H9 (cell line): ENCODE measurements around the gene GSE1. TPM values are rescaled to one million over a fixed set of nuclear protein-coding genes. Genes with fewer than 3 reads are reported as not detected.
A peak's percentile ranks its signal among the peaks of the same experiment; 100 is the strongest.

Experiments
- DNase-seq: peaks from one replicate; pipeline ENCODE4 v3.0.0-alpha.2; 2017
- H2AFZ ChIP-seq: one replicate; pipeline ENCODE4 v1.6.1; 2013; ENCODE audit warnings: mild to moderate bottlenecking, low read length, control low read depth, moderate library complexity
- H2AK5ac ChIP-seq: 2 replicates; pipeline ENCODE4 v1.6.1; 2013; ENCODE audit warnings: low read length, control low read depth, mixed read lengths; ENCODE audit not compliant: insufficient read length
- H2BK120ac ChIP-seq: one replicate; pipeline ENCODE4 v1.6.1; 2013; ENCODE audit warnings: low read depth, mild to moderate bottlenecking, low read length, control low read depth, inconsistent platforms; ENCODE audit not compliant: poor library complexity, severe bottlenecking
- H2BK12ac ChIP-seq: 2 replicates; pipeline ENCODE4 v1.6.1; 2013; ENCODE audit warnings: low read length, control low read depth, mixed read lengths, low read depth; ENCODE audit not compliant: insufficient read length
- H2BK15ac ChIP-seq: 2 replicates; pipeline ENCODE4 v1.6.1; 2013; ENCODE audit warnings: low read depth, low read length, control low read depth
- H2BK20ac ChIP-seq: one replicate; pipeline ENCODE4 v1.6.1; 2013; ENCODE audit warnings: low read depth, mild to moderate bottlenecking, low read length, control low read depth, inconsistent platforms; ENCODE audit not compliant: poor library complexity, severe bottlenecking
- H2BK5ac ChIP-seq: 2 replicates; pipeline ENCODE4 v1.6.1; 2013; ENCODE audit warnings: low read length, control low read depth, mixed read lengths; ENCODE audit not compliant: insufficient read length
- H3K14ac ChIP-seq: 2 replicates; pipeline ENCODE4 v1.6.1; 2013; ENCODE audit warnings: low read length, control low read depth; ENCODE audit not compliant: insufficient read depth
- H3K18ac ChIP-seq: 2 replicates; pipeline ENCODE4 v1.6.1; 2013; ENCODE audit warnings: low read depth, mild to moderate bottlenecking, mixed read lengths, low read length, control low read depth; ENCODE audit not compliant: insufficient read length
- H3K23ac ChIP-seq: 2 replicates; pipeline ENCODE4 v1.6.1; 2013; ENCODE audit warnings: low read length, control low read depth, mixed read lengths, low read depth; ENCODE audit not compliant: insufficient read length
- H3K23me2 ChIP-seq: 2 replicates; pipeline ENCODE4 v1.6.1; 2013; ENCODE audit warnings: low read depth, mild to moderate bottlenecking, mixed read lengths, low read length, control low read depth; ENCODE audit not compliant: insufficient read length, poor library complexity, severe bottlenecking
- H3K27ac ChIP-seq: 2 replicates; pipeline ENCODE4 v1.5.1; 2013; ENCODE audit warnings: low read length, control low read depth, mixed read lengths, low read depth; ENCODE audit not compliant: insufficient read length
- H3K27me3 ChIP-seq: 2 replicates; pipeline ENCODE4 v1.6.1; 2013; ENCODE audit warnings: low read length, control low read depth, inconsistent platforms; ENCODE audit not compliant: insufficient read depth
- H3K4ac ChIP-seq: 2 replicates; pipeline ENCODE4 v1.6.1; 2013; ENCODE audit warnings: low read depth, mild to moderate bottlenecking, control low read depth, inconsistent platforms, low read length, moderate library complexity
- H3K4me1 ChIP-seq: 2 replicates; pipeline ENCODE4 v1.6.1; 2013; ENCODE audit warnings: low read length, control low read depth, inconsistent platforms; ENCODE audit not compliant: insufficient read depth
- H3K4me2 ChIP-seq: 2 replicates; pipeline ENCODE4 v1.6.1; 2013; ENCODE audit warnings: low read length, control low read depth, mixed read lengths; ENCODE audit not compliant: insufficient read length, insufficient read depth
- H3K56ac ChIP-seq: 2 replicates; pipeline ENCODE4 v1.6.1; 2013; ENCODE audit warnings: low read depth, mild to moderate bottlenecking, mixed read lengths, low read length, control low read depth; ENCODE audit not compliant: insufficient read length
- H3K79me1 ChIP-seq: 2 replicates; pipeline ENCODE4 v1.6.1; 2013; ENCODE audit warnings: low read depth, mild to moderate bottlenecking, moderate library complexity, low read length, control low read depth, inconsistent platforms; ENCODE audit not compliant: insufficient read depth, poor library complexity, severe bottlenecking
- H3K79me2 ChIP-seq: 2 replicates; pipeline ENCODE4 v1.6.1; 2013; ENCODE audit warnings: low read length, control low read depth, inconsistent platforms; ENCODE audit not compliant: insufficient read depth
- H3K9ac ChIP-seq: 2 replicates; pipeline ENCODE4 v1.6.1; 2013; ENCODE audit warnings: low read length, control low read depth, mixed read lengths; ENCODE audit not compliant: insufficient read length; ENCODE audit errors: extremely low read depth
- H3K9me3 ChIP-seq: one replicate; pipeline ENCODE4 v1.6.1; 2013; ENCODE audit warnings: low read depth, low read length, inconsistent platforms; ENCODE audit not compliant: control insufficient read depth
- H3T11ph ChIP-seq: one replicate; pipeline ENCODE4 v1.6.1; 2013; ENCODE audit warnings: mild to moderate bottlenecking, low read length, control low read depth, inconsistent platforms
- H4K20me1 ChIP-seq: one replicate; pipeline ENCODE4 v1.6.1; 2013; ENCODE audit not compliant: control insufficient read depth, insufficient read length, insufficient read depth
- H4K5ac ChIP-seq: 2 replicates; pipeline ENCODE4 v1.6.1; 2013; ENCODE audit warnings: low read depth, mild to moderate bottlenecking, mixed read lengths, low read length, control low read depth; ENCODE audit not compliant: insufficient read length
- H4K8ac ChIP-seq: replicated peaks from 2 replicates; pipeline ENCODE4 v1.6.1; 2013; ENCODE audit warnings: low read length, control low read depth, mixed read lengths, low read depth; ENCODE audit not compliant: insufficient read length
- H4K91ac ChIP-seq: 2 replicates; pipeline ENCODE4 v1.6.1; 2013; ENCODE audit warnings: low read depth, mild to moderate bottlenecking, moderate library complexity, mixed read lengths, low read length, control low read depth; ENCODE audit not compliant: insufficient read length
- H3K27ac Mint-ChIP-seq, 3 experiments: 2 replicates in 2 of 3; 3 replicates in 1 of 3; pipeline ENCODE4 v1.8.0; 2020 to 2021; ENCODE audit warnings: mixed read lengths in 3 of 3, mild to moderate bottlenecking in 1 of 3, moderate library complexity in 1 of 3
- H3K27me3 Mint-ChIP-seq: 2 replicates; pipeline ENCODE4 v1.8.0; 2021; ENCODE audit warnings: low read depth, mild to moderate bottlenecking, moderate library complexity, mixed read lengths
- H3K36me3 Mint-ChIP-seq, 3 experiments: 2 replicates in 2 of 3; 3 replicates in 1 of 3; pipeline ENCODE4 v1.8.0; 2020 to 2021; ENCODE audit warnings: low read depth in 3 of 3, mixed read lengths in 3 of 3; ENCODE audit not compliant: insufficient read depth in 1 of 3
- H3K4me1 Mint-ChIP-seq, 2 experiments: 2 replicates each; pipeline ENCODE4 v1.8.0; 2020; ENCODE audit warnings: mixed read lengths in 2 of 2
- H3K4me3 Mint-ChIP-seq, 2 experiments: 2 replicates in 1 of 2; 3 replicates in 1 of 2; pipeline ENCODE4 v1.8.0; 2020 to 2021; ENCODE audit warnings: mild to moderate bottlenecking in 2 of 2, mixed read lengths in 2 of 2, moderate library complexity in 1 of 2
- H3K9me3 Mint-ChIP-seq, 2 experiments: 2 replicates in 1 of 2; 3 replicates in 1 of 2; pipeline ENCODE4 v1.8.0; 2020; ENCODE audit warnings: mild to moderate bottlenecking in 2 of 2, mixed read lengths in 2 of 2, moderate library complexity in 1 of 2
- CTCF ChIP-seq: fragments of 200-600 bp; sonication (generic); conservative IDR thresholded peaks from 3 replicates; pipeline ENCODE4 v1.8.0; 2021; ENCODE audit warnings: antibody characterized with exemption, mild to moderate bottlenecking
- WGBS: extraction: QIAGEN DNeasy Blood & Tissue Kit; methylation state at CpG from one replicate; pipeline ENCODE4 v1.1.7; 2013; ENCODE audit warnings: missing lambda C conversion rate, low lambda C conversion rate, mixed read lengths; ENCODE audit not compliant: insufficient read length; ENCODE audit errors: extremely low coverage; 5-methylcytosine and 5-hydroxymethylcytosine counted together
- total RNA-seq: library from RNA; stranded (reverse); gene quantifications from 2 replicates; pipeline ENCODE4 v1.2.1, GENCODE V29; 2021

The GSE1 gene
- total RNA-seq, 1 experiment from 2014 or later: 125 TPM

- Histone ChIP-seq H4K20me1 (no peaks in the 10 kb centered on the region), H2BK12ac (no peak overlapping the region), H3T11ph (no peak overlapping the region), H2AK5ac (no peak overlapping the region), H3K4ac (no peak overlapping the region), H3K23ac (no peak overlapping the region), H3K56ac (no peak overlapping the region), H3K4me2 (no peak overlapping the region), H3K79me2 (peaks cover 2% of the 10 kb centered on the region; the same call in 1 of the 2 replicates), H2BK20ac (no peak overlapping the region), H3K9ac (no peak overlapping the region), H4K5ac (no peak overlapping the region), H3K79me1 (peaks cover 6% of the 10 kb centered on the region), H2AFZ (no peak overlapping the region), H2BK15ac (no peak overlapping the region), H2BK120ac (no peak overlapping the region), H3K4me1 (no peaks in the 10 kb centered on the region), H3K9me3 (no peaks in the 10 kb centered on the region), H3K18ac (no peak overlapping the region), H3K14ac (no peak overlapping the region; the same call in 1 of the 2 replicates), H4K91ac (no peak overlapping the region), H3K23me2 (no peaks in the 10 kb centered on the region), H3K27me3 (no peaks in the 10 kb centered on the region), H4K8ac (no peak overlapping the region), H2BK5ac (no peak overlapping the region), H3K27ac (no peak overlapping the region)
- DNase-seq: no peak
- Mint-ChIP-seq H3K4me1 (peaks cover 4 to 10% of the 10 kb centered on the region in 2 experiments; a peak in 3 of 4 replicates), H3K27ac (peak overlapping the region in 1 of 3 experiments; percentile 61; a peak in 1 of 7 replicates), H3K9me3 (no peaks in the 10 kb centered on the region), H3K27me3 (no peaks in the 10 kb centered on the region), H3K4me3 (no peak overlapping the region), H3K36me3 (peaks cover 2 to 33% (median 24%) of the 10 kb centered on the region in 3 experiments; a peak in 6 of 7 replicates)
- WGBS: no CpG with 5 or more reads among the region's 31 CpGs
- TF ChIP-seq CTCF: no peak
Observed at GRCh38 chr16:85640585-85640984, 27.5 kb downstream of the GSE1 start.
